GM06990 (cell line): Measurements from ENCODE around the gene CNGA1.
A peak's percentile ranks its signal among the peaks of the same experiment; 100 is the strongest.
"Not testable (repeated sequence)": the region's sequence is repeated elsewhere in the genome, so short reads cannot be mapped to it uniquely, and the experiment has no call there.

Experiments
- DNase-seq: peaks from one replicate; pipeline ENCODE4 v3.0.0-alpha.2; 2011; ENCODE audit not compliant: insufficient read length; ENCODE audit errors: extremely low read depth
- H3K27me3 ChIP-seq: replicated peaks from 2 replicates; pipeline ENCODE4 v1.6.0; 2011; ENCODE audit warnings: low read length; ENCODE audit not compliant: control insufficient read depth, insufficient read depth
- H3K36me3 ChIP-seq: 2 replicates; pipeline ENCODE4 v1.5.1; 2011; ENCODE audit warnings: low read length; ENCODE audit not compliant: control insufficient read depth, insufficient read depth
- H3K4me3 ChIP-seq: replicated peaks from 2 replicates; pipeline ENCODE4 v1.5.1; 2011; ENCODE audit warnings: low read depth, mild to moderate bottlenecking, control low read depth, low read length
- TF ChIP-seq, protein P1 (sequence below): IDR thresholded peaks from 2 replicates; pipeline ENCODE4 v1.5.1; 2011; ENCODE audit warnings: low read length, control low read depth, mild to moderate bottlenecking, inconsistent platforms; ENCODE audit not compliant: insufficient read depth, poor library complexity, severe bottlenecking

The CNGA1 gene

DNA sequence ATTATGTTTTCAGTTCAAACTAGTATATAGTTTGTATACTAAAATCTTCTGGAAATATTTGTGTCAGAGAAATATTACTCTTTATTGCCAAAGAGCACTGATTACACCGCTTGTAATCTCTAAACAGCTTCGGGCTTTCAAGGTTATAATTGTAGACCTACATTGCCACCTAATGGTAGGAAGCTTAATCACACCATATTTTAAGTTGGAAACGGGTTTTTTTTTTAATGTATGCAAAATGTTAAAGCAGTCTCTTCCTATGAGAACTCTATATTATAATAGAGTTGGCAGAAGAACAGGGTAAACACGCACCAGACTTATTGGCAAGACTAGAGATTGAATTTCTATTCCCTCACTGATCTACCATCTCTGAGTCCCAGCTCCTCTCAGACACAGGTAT lies 82.6 kb downstream of the CNGA1 start:
- Histone ChIP-seq H3K4me3 (no peak overlapping the region), H3K27me3 (no peaks in the 10 kb centered on the region), H3K36me3 (no peaks in the 10 kb centered on the region)
- TF ChIP-seq, protein P1, sequence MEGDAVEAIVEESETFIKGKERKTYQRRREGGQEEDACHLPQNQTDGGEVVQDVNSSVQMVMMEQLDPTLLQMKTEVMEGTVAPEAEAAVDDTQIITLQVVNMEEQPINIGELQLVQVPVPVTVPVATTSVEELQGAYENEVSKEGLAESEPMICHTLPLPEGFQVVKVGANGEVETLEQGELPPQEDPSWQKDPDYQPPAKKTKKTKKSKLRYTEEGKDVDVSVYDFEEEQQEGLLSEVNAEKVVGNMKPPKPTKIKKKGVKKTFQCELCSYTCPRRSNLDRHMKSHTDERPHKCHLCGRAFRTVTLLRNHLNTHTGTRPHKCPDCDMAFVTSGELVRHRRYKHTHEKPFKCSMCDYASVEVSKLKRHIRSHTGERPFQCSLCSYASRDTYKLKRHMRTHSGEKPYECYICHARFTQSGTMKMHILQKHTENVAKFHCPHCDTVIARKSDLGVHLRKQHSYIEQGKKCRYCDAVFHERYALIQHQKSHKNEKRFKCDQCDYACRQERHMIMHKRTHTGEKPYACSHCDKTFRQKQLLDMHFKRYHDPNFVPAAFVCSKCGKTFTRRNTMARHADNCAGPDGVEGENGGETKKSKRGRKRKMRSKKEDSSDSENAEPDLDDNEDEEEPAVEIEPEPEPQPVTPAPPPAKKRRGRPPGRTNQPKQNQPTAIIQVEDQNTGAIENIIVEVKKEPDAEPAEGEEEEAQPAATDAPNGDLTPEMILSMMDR: peak; percentile 45
- DNase-seq: no peak

DNA sequence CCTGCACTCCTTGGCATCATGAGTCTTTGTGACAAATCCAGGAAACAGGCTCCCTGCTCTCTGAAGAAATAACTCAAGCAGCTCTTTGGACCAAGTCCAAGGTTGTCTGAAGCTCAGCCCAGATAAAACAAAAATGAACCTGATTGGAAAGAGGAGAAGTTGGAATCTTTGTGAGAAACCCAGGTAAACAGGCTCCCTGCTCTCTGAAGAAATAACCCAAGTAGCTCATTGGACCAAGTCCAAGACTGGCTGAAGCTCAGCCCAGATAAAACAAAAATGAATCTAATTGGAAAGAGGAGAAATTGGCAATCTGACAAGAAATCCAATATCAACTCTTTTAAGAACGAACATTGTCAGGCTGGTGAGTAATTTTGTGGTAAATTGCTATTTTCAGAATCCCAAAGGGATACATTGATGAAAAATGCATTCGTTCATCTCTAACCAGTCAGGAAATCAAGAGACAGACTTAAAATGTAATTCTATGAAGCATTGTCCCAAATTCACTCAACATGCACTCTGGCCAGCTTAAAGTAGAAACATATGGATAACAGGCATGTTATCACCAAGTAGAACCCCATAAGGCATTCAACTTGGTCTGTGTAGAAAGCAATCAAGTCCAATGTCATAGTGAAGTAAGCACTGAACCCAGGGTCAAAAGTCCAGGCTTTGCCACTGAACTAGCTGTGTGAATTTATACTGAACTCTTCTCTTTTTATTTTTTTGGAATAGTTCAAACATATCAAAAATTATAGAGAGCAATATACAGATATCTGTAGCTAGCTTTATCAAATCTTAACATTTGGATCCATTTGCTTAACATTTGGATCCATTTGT lies 85.3 kb downstream of the CNGA1 start:
- TF ChIP-seq, protein P1: no peak
- H3K27me3 ChIP-seq: no peaks in the 10 kb centered on the region
- no peak overlapping the region for H3K4me3 ChIP-seq
- H3K36me3 ChIP-seq: no peaks in the 10 kb centered on the region
- no peak for DNase-seq

DNA sequence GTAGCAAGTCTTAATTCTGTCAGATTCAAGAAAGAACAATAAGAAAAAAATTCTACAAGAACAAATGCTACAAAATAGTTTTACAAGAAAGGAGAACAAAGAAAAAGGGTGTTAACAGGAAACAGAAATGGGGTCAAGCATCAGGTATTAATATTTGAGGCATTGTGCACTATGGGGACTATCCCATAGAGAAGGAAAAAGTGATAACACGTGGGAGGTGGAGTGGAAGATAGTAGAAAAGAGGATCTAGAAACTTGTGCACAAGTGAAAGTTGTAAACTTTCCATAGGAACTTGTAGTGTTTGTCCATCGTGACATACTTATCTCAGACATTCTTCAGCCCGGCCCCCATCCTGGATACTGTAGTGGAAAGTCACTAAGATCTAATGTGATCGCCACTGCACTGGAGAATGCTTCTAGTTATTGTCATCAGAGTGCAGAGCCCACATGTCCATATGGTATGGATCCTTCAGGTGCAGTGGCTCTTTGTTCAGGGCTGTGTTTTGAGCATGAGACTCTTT lies 86.7 kb downstream of the CNGA1 start:
- Histone ChIP-seq H3K36me3 (no peaks in the 10 kb centered on the region), H3K27me3 (no peaks in the 10 kb centered on the region), H3K4me3 (no peak overlapping the region)
- DNase-seq: no peak
- TF ChIP-seq, protein P1: no peak

DNA sequence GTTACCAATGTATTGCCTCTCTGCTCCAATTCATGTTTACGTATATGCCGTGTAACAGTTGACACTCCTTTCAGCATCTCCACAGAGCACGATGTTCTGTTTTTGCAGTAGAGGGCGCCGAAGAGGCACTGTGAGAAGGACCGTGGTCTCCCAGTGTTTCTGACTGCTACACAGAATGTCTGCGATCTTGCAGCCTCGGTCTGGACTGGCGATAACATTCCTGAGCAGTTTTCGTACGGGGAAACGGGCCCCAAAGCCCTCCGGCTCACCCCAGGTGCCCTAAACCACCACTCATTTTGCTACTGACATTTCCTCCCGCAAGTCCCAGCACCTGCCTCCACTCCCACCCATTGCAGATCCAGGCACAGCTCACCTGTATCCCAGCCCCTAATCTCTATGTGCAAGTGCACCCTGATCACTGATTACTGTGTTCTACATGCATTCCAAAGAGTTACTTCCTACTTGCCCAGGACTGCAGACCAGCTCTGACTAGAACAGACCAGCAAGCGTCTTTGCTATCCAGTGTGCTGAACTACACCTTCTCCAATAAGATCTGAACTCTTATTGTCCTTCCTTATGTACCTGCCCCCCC lies 89.7 kb downstream of the CNGA1 start:
- TF ChIP-seq, protein P1: peak; percentile 87
- Histone ChIP-seq H3K27me3 (no peaks in the 10 kb centered on the region), H3K4me3 (no peak overlapping the region), H3K36me3 (no peaks in the 10 kb centered on the region)
- peak; percentile 37 for DNase-seq

DNA sequence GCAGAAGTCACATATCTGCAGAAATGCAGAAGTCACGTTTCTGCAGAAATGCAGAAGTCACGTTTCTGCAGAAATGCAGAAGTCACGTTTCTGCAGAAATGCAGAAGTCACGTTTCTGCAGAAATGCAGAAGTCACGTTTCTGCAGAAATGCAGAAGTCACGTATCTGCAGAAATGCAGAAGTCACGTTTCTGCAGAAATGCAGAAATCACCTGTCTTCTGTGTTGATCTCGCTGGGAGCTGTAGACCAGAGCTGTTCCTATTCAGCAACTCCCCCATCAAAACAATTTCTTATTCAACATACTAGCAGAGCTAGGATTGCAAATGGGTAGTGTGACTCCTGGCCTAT lies 93.2 kb downstream of the CNGA1 start:
- H3K36me3 ChIP-seq, DNase-seq, H3K4me3 ChIP-seq, H3K27me3 ChIP-seq: not testable (repeated sequence)

DNA sequence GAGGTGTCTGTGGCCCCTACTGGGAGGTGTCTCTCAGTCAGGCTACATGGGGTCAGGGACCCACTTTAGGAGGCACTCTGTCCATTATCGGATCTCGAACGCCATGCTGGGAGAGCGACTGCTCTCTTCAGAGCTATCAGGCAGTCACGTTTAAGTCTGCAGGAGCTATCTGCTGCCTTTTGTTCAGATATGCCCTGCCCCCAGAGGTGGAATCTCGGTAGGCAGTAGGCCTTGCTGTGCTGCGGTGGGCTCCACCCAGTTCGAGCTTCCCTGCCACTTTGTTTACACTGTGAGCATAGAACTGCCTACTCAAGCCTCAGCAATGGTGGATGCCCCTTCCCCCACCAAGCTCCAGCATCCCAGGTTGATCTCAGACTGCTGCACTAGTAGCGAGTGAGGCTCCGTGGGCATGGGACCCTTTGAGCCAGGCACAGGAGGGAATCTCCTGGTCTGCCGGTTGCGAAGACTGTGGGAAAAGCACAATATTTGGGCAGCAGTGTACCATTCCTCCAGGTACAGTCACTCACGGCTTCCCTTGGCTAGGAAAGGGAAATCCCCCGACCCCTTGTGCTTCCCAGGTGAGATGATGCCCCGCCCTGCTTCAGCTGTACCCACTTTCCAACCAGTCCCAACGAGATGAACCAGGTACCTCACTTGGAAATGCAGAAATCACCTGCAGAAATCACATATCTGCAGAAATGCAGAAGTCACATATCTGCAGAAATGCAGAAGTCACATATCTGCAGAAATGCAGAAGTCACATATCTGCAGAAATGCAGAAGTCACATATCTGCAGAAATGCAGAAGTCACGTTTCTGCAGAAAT lies 93.8 kb downstream of the CNGA1 start:
- not testable (repeated sequence) for H3K36me3 ChIP-seq, H3K27me3 ChIP-seq, DNase-seq, H3K4me3 ChIP-seq

DNA sequence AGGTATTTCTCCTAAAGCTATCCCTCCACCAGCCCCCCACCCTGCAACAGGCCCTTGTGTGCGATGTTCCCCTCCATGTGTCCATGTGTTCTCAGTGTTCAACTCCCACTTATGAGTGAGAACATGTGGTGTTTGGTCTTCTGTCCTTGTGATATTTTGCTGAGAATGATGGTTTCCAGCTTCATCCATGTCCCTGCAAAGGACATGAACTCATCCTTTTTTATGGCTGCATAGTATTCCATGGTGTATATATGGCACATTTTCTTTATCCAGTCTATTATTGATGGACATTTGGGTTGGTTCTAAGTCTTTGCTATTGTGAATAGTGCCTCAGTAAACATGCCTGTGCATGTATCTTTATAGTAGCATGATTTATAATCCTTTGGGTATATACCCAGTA lies 99.3 kb downstream of the CNGA1 start:
- H3K27me3 ChIP-seq, H3K4me3 ChIP-seq, H3K36me3 ChIP-seq, DNase-seq: not testable (repeated sequence)
